ENCODE results near the gene AADAC.
"Not testable (repeated sequence)": the region's sequence is repeated elsewhere in the genome, so short reads cannot be mapped to it uniquely, and the experiment has no call there.

The AADAC gene, protein sequence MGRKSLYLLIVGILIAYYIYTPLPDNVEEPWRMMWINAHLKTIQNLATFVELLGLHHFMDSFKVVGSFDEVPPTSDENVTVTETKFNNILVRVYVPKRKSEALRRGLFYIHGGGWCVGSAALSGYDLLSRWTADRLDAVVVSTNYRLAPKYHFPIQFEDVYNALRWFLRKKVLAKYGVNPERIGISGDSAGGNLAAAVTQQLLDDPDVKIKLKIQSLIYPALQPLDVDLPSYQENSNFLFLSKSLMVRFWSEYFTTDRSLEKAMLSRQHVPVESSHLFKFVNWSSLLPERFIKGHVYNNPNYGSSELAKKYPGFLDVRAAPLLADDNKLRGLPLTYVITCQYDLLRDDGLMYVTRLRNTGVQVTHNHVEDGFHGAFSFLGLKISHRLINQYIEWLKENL

DNA sequence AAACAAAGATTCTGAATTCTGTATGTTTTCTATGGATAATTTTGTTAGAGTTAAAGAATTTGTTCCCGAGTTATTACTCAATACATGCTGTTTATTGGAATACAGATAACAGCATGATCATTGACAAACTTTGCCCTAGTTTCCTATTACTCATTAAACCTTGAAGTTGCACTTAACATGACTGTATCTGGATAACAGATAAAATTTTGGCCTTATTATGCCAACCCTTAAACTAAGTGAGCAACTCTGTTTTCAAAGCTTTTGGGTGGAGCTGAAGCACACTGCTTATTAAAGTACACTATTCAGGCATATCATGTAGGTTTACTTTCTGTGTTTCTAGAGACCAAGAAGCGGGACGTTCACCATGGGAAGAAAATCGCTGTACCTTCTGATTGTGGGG is at the start of gene AADAC:
TSS of gene AADAC (plus strand) at position 318 of the 400 bp plus-strand sequence. CDS start at position 365, 47 bp downstream.
- DNase-seq (ENCODE audit: low read depth in 2 of 2): peak in 1 of 2 donors; percentile 25
- TF ChIP-seq, protein P1, sequence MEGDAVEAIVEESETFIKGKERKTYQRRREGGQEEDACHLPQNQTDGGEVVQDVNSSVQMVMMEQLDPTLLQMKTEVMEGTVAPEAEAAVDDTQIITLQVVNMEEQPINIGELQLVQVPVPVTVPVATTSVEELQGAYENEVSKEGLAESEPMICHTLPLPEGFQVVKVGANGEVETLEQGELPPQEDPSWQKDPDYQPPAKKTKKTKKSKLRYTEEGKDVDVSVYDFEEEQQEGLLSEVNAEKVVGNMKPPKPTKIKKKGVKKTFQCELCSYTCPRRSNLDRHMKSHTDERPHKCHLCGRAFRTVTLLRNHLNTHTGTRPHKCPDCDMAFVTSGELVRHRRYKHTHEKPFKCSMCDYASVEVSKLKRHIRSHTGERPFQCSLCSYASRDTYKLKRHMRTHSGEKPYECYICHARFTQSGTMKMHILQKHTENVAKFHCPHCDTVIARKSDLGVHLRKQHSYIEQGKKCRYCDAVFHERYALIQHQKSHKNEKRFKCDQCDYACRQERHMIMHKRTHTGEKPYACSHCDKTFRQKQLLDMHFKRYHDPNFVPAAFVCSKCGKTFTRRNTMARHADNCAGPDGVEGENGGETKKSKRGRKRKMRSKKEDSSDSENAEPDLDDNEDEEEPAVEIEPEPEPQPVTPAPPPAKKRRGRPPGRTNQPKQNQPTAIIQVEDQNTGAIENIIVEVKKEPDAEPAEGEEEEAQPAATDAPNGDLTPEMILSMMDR (IDR thresholded peaks at IDR 0.05; ENCODE audit: low read depth, low read length): no peak
- no peak within 1 kb of the TSS for H3K4me3 ChIP-seq (replicated peaks in 1 of 2; ENCODE audit: low read depth in 2 of 2, low read length in 2 of 2)

DNA sequence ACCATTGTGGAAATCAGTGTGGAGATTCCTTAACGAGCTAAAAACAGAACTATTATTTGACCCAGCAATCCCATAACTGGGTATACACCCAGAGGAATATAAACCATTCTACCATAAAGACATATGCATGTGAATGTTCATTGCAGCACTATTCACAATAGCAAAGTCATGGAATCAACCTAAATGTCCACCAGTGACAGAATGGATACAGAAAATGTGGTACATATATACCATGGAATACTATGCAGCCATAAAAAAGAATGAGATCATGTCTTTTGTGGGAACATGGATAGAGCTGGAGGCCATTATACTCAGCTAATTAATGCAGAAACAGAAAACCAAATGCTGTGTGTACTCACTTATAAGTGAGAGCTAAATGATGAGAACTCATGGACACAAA is 49.2 kb upstream of the AADAC start:
- not testable (repeated sequence) for DNase-seq (ENCODE audit: low read depth in 2 of 2); H3K4me3 ChIP-seq (replicated peaks in 1 of 2; ENCODE audit: low read depth in 2 of 2, low read length in 2 of 2)

DNA sequence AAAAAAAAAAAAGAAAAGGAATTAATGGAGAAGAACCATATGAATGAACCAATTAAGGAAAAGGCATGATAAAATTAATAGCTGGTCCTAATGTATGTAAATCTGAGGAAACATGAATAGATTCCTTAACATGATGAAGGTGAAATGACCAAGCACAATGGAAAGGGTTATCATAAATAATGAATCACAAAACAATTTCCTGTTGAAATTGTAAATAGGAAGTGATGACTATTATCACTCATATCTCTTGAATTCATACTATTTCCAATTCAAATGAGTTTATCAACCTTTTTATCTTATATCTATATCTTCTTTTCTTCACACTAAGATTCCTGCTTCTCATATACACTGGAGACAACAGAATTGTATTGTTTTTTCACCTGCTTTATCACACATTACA is 48.2 kb upstream of the AADAC start:
- no peak overlapping the region for H3K4me3 ChIP-seq (replicated peaks in 1 of 2; ENCODE audit: low read depth in 2 of 2, low read length in 2 of 2)
- peak in 1 of 2 donors; percentile 35 for DNase-seq (ENCODE audit: low read depth in 2 of 2)
- TF ChIP-seq, protein P1 (IDR thresholded peaks at IDR 0.05; ENCODE audit: low read depth, low read length): no peak

DNA sequence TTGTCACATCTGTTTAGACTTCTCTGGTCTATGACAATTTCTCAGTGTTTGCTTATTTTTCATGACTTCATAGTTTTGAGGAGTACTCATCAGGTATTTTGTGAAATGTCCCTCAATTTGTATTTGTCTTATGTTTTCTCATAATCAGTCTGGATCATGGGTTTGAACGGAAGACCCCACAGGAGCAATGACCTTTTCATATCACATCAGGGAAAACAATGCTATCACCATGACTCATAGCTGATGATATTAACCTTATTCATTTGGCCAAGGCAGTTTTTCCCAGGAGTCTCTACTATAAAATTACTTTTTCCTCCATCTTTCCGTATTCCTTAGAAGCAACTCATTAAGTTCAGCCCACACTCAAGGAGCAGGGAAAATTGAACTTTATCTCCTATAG is 47.5 kb upstream of the AADAC start:
- peak; percentile 69 to 78 for DNase-seq (ENCODE audit: low read depth in 2 of 2)
- TF ChIP-seq, protein P1 (IDR thresholded peaks at IDR 0.05; ENCODE audit: low read depth, low read length): no peak
- H3K4me3 ChIP-seq (replicated peaks in 1 of 2; ENCODE audit: low read depth in 2 of 2, low read length in 2 of 2): no peak overlapping the region

DNA sequence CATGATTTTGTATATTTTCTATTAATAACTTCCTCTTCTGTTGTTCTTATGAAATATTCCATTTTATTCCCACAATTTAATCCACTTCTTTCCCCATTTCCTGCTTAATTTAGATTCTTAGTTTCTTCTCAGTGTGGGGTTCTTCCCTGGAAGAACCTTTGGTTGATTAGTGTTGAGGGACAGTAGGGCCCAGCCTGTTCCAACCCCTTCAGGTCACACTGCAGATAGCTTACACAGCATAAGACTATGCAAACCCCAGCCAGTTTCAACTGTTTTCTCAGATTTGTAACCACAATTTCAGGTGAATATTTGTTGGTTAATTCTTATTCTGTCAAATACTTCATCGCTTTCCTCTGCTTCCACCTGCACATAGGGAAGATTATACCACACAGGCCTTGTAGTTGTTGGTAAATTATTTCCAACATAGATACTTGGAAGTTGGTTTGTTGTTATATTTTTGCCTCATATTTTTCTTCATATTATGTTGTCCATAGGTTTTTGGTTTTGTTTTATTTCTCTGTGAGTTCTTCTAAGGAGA is 45.5 kb upstream of the AADAC start:
- H3K4me3 ChIP-seq (replicated peaks in 1 of 2; ENCODE audit: low read depth in 2 of 2, low read length in 2 of 2): no peak overlapping the region

DNA sequence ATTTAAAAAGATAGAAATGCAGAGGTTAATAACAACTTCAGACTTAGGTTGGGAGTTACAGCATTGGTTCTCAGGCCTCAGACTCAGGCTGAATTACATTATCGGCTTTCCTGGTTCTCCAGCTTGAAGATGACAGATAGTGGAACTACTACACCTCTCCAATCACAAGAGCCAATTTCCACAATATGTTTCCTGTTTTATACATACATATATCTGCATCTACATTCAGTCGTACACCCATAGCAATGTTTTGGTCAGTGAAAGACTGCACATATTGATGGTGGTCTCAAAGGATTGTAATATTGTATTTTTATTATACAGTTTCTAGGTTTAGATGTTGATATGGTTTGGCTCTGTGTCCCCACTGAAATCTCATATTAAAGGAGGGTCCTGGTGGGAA is 44.7 kb upstream of the AADAC start:
- no peak overlapping the region for H3K4me3 ChIP-seq (replicated peaks in 1 of 2; ENCODE audit: low read depth in 2 of 2, low read length in 2 of 2)
- no peak for DNase-seq (ENCODE audit: low read depth in 2 of 2)
- TF ChIP-seq, protein P1 (IDR thresholded peaks at IDR 0.05; ENCODE audit: low read depth, low read length): no peak

More for the DNA sequence above, 45.5 kb upstream of the AADAC start:
- DNase-seq (ENCODE audit: low read depth in 2 of 2): no peak
- TF ChIP-seq, protein P1 (IDR thresholded peaks at IDR 0.05; ENCODE audit: low read depth, low read length): no peak

DNA sequence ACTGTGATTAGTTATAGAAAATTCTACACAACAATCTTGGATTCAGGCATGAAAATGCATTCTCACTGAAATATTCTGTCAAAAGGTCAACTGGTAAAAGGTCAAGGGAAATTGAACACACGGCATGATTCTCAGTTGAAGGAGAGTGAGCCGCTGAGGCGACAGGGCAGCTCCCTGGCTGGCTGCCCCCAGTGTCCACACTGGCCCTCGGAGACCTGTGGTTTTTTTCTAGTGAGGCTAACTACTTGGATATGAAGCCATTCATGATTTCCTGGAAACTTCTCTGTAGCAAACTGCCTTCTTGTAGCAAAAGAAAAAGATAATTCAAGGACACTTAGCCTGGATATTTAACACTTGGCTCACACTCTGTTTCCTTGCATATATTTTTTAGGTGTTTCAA is 43.0 kb upstream of the AADAC start:
- TF ChIP-seq, protein P1 (IDR thresholded peaks at IDR 0.05; ENCODE audit: low read depth, low read length): no peak
- H3K4me3 ChIP-seq (replicated peaks in 1 of 2; ENCODE audit: low read depth in 2 of 2, low read length in 2 of 2): peak overlapping the region; percentile 9 to 21
- peak; percentile 80 to 92 for DNase-seq (ENCODE audit: low read depth in 2 of 2)
